ENCODE measurements around the gene ZNF816. TPM values are rescaled to one million over a fixed set of nuclear protein-coding genes. Genes with fewer than 3 reads are reported as not detected.

The ZNF816 gene
- total RNA-seq, 1 donor from 2014 or later, result 9.8 TPM

DNA sequence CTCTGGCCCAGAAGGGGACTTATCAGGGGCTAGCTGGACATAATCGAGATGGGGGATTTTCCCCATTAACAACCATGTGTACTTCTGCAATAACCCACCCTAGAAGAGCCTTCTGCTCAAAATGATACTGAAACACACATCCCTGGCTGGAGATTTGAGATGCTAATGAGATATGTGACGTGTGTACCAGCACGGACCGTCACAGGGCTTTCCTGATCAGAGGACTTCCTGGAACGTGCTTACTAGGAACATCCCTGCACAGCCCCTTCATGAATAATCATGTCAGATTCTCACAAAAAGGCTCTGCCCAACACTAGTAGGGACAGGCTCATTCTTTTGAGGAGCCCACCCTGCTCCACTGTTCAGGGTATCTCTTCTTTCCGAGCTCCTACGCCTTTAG lies 44.5 kb upstream of the ZNF816 start:
- Histone ChIP-seq H3K4me3 (no peak overlapping the region), H3K9me3 (no peaks in the 10 kb centered on the region), H3K27me3 (no peaks in the 10 kb centered on the region), H3K27ac (no peak overlapping the region), H3K36me3 (no peaks in the 10 kb centered on the region), H3K4me1 (no peaks in the 10 kb centered on the region)
- DNase-seq (no peak), ATAC-seq (no peak)
- TF ChIP-seq, protein P1, sequence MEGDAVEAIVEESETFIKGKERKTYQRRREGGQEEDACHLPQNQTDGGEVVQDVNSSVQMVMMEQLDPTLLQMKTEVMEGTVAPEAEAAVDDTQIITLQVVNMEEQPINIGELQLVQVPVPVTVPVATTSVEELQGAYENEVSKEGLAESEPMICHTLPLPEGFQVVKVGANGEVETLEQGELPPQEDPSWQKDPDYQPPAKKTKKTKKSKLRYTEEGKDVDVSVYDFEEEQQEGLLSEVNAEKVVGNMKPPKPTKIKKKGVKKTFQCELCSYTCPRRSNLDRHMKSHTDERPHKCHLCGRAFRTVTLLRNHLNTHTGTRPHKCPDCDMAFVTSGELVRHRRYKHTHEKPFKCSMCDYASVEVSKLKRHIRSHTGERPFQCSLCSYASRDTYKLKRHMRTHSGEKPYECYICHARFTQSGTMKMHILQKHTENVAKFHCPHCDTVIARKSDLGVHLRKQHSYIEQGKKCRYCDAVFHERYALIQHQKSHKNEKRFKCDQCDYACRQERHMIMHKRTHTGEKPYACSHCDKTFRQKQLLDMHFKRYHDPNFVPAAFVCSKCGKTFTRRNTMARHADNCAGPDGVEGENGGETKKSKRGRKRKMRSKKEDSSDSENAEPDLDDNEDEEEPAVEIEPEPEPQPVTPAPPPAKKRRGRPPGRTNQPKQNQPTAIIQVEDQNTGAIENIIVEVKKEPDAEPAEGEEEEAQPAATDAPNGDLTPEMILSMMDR (IDR thresholded peaks at IDR 0.05), result no peak
- intact Hi-C loops (cut with DNase I), result no loop called here

DNA sequence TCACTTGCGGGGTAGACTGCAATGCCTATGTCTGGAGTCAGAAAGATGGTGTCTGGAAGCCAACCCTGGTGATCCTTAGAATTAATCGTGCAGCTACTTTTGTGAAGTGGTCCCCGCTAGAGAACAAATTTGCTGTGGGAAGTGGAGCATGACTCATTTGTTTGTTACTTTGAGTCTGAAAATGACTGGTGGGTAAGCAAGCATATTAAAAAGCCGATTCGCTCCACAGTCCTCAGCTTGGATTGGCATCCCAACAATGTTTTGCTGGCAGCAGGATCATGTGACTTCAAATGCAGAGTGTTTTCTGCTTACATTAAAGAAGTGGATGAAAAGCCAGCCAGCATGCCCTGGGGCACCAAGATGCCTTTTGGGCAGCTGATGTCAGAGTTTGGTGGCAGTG lies 41.6 kb upstream of the ZNF816 start:
- Histone ChIP-seq H3K27ac (no peak overlapping the region), H3K4me3 (no peak overlapping the region), H3K27me3 (no peaks in the 10 kb centered on the region), H3K36me3 (no peaks in the 10 kb centered on the region), H3K9me3 (no peaks in the 10 kb centered on the region), H3K4me1 (no peaks in the 10 kb centered on the region)
- intact Hi-C loops (cut with DNase I), result no loop called here
- TF ChIP-seq, protein P1 (IDR thresholded peaks at IDR 0.05), result no peak
- no peak for ATAC-seq
- no peak for DNase-seq

DNA sequence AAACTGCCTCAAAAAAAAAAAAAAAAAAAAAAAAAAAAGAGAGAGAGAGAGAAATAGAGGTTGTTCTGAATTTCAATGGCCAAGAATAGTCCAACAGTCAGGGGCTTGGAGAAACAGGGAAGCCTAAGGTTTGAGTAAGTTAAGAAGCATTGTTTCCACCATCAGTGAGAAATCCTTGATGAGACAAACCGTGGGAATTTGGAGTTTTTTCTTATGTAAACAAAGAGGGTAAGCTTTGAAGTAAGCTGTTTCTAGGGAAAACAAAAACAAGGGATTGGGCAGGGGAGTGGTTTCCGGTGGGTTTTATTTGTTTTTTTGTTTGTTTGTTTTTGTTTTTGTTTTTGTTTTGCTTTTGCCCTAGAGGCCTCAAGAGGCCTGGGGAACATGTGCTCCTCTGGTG lies 39.8 kb upstream of the ZNF816 start:
- Histone ChIP-seq H3K4me3 (no peak overlapping the region), H3K27ac (no peak overlapping the region), H3K36me3 (no peaks in the 10 kb centered on the region), H3K4me1 (no peaks in the 10 kb centered on the region), H3K27me3 (no peaks in the 10 kb centered on the region), H3K9me3 (no peaks in the 10 kb centered on the region)
- DNase-seq, result no peak
- intact Hi-C loops (cut with DNase I), result no loop called here
- no peak for ATAC-seq
- TF ChIP-seq, protein P1 (IDR thresholded peaks at IDR 0.05), result no peak

DNA sequence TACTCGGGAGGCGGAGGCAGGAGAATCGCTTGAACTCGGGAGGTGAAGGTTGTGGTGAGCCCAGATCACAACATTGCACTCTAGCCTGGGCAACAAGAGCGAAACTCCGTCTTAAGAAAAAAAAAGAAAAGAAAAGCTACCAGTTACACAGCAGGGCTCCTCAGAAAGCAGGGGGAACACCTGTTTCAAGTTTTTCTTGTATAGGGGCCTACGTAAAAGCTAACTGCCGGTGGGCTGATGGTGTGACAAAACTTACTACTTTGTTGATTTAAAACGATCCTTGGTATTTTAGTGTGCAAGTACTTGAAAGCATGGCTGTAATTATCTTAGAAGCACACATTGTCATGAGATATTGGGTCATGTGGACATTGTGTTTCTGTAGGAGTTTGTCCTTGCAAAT lies 35.3 kb upstream of the ZNF816 start:
- H3K27ac ChIP-seq, result no peak overlapping the region
- intact Hi-C loops (cut with DNase I), result no loop called here
- TF ChIP-seq, protein P1 (IDR thresholded peaks at IDR 0.05), result no peak
- H3K4me3 ChIP-seq, result no peak overlapping the region
- no peaks in the 10 kb centered on the region for H3K9me3 ChIP-seq
- H3K27me3 ChIP-seq, result no peaks in the 10 kb centered on the region
- no peak for DNase-seq
- H3K36me3 ChIP-seq, result no peaks in the 10 kb centered on the region
- ATAC-seq, result no peak
- H3K4me1 ChIP-seq, result peaks cover 6% of the 10 kb centered on the region

DNA sequence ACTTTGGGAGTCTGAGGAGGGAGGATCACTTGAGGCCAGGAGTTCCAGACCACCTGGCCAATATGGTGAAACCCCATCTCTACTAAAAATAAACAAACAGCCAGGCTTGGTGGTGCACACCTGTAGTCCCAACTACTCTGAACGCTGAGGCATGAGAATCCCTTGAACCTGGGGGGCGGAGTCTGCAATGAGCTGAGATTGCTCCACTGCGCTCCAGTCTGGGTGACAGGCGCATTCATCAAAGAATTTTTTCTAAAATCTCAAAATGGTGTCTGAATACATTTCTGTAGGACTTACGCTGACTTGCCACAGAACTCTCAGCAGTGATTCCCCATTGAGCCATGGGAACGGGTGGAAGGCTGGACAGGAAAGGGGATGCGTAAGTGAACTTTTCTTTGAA lies 33.0 kb upstream of the ZNF816 start:
- DNase-seq (no peak), ATAC-seq (no peak)
- H3K4me3 ChIP-seq, result no peak overlapping the region
- H3K27ac ChIP-seq, result no peak overlapping the region
- H3K27me3 ChIP-seq, result no peaks in the 10 kb centered on the region
- H3K36me3 ChIP-seq, result no peaks in the 10 kb centered on the region
- H3K9me3 ChIP-seq, result no peaks in the 10 kb centered on the region
- TF ChIP-seq, protein P1 (IDR thresholded peaks at IDR 0.05), result no peak
- peaks cover 12% of the 10 kb centered on the region for H3K4me1 ChIP-seq
- intact Hi-C loops (cut with DNase I), result no loop called here

Data from upper lobe of right lung (tissue), 1 donor.